Stimulated activated CD8-positive, alpha-beta memory T cell treated with anti-CD3 and anti-CD28 coated beads, Interleukin-7, amount 100 ng/mL, for 1 hour (primary cell): Measurements from ENCODE around the gene ASPDH.

ENCODE experiments used
- DNase-seq, 2 donors: peaks; one replicate each; pipeline ENCODE4 v3.0.0-alpha.2; 2020; ENCODE audit warnings: low read depth in 2 of 2

The ASPDH gene

DNA sequence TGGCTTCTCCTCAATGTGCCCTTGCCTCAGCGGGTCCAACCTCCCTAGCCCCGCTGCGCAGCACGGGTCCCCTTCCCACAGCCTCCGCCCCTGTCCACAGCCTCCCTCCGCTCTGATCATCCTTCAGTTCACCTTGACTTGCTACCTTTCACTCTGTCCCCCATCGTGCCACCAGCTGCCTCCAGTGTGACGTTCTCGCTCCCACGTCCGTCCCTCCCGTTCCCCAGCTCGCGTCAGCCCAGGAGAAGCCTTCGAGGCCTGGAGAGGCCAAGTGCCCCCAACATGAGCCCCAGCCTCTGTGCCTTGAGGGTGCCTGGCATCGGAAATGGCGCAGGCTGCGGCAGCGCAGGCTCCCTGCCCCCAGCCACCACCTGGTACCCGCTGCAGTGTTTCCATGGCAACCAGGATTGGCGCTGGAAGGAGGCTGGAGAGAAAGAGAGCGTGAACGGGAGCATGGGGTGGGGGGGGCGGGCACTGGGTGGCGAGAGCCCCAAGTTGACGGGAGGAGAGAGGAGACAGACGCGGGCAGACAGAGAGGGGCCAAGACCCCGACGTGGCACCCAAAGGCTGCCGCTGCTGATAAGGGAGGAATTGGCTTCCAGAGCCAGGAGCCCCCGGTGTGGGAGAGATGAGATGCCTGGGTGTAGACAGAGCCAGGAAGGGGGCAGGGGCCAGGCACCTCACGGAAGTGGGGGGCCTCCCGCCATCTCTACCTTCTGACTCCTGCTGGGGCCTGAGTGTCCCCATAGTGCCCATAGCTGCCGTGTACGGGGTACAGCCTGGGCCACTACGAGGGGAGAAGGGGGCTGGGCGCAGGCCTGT, 844 bp upstream of the ASPDH start:
- no peak for DNase-seq

GRCh38 chr19:50512999-50513745, 541 bp downstream of the ASPDH start:
- no peak for DNase-seq

GRCh38 chr19:50512112-50512998, 1.4 kb downstream of the ASPDH start:
- no peak for DNase-seq

DNA sequence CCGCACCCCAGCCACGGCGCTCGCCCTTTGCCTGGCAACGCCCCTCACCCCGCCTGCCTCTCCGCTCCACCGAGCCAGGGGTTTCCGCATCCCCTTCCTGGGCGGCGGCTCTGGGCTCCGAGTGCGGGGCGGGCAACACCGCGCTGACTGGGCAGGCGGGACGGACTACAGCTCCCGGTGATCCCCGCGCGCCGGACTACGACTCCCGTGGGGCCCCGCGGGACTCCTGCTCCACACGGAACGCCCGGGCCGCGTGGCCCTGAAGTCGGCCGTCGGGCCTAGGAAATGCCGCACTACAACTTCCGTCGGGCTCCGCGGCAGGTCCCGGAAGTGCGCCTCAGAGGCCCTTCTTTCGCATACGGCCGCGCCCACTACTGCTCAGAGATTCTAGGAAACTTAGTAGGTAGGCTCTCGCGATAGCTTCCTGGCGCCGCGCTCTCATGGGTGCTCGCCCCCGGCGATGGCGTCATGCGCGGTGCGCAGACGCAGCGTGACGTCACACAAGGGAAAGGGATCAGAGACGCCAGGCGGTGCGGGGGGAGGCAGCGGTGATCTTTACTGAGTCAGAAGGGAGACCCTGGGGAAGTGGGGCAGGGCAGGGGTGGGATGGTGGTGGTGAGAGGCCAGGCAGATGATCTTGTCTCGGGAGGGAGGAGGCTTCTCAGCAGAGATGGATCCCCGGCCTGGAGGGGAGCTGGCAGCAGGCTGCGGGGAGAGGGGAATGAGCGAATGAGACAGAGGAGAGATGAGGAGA, 2.5 kb downstream of the ASPDH start, which contains the start of gene JOSD2:
TSS of gene JOSD2 (minus strand) at position 123 of the 754 bp plus-strand sequence. CDS start 760 bp downstream, outside the sequence.
- DNase-seq, result peak; percentile 90 to 91

DNA sequence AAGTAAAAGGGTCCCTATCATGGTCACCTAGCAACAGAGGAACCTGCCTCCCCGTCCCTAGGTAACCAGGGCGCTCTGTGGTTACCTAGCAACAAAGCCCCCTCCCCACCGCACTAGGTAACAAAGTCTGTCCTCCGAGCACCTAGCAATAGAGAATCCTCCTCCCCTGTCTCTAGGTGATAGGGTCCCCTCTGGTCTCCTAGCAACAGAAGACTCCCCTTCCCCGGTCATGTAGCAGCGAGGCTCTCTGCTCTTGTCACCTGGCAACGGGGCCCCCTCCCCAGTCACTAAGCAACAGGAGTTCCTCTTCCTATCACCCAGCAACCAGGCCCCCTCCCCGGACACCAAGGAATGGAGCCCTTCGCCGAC, 3.0 kb downstream of the ASPDH start:
- no peak for DNase-seq

GRCh38 chr19:50510121-50510670, 3.5 kb downstream of the ASPDH start:
- DNase-seq, result no peak

DNA sequence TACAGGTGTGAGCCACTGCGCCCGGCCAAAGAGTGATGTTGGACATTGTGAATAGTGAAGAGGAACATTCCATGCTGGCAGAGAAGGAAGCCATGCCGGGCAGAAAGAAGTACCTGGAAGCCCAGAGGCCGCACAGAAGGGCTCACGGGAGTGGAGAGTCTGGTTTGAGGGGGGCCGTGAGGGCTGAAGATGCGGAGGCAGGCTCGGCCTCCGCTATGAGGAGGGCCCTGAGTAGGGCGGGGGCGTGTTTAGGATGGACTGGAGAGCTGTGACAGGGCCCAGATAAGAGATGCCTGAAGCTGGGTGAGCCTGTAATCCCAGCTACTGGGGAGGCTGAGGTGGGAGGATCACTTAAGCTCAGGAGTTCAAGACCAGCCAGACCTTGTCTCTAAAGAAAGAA, 4.3 kb downstream of the ASPDH start:
- no peak for DNase-seq

DNA sequence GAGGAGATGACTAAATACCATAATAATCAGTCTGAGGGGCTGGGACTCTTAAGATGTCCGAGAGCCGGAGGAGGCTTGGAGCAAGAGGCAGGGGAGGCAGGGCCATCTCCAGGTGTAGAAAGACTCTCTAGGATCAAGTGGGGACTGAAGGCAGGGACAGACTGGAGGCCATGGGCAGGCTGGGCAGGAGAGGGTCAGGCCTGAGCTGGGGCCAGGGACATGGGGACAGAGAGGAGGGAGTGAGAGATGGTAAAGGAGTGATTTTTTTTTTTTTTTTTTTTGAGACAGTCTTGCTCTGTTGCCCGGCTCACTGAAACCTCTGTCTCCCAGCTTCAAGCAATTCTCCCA, 4.9 kb downstream of the ASPDH start:
- no peak for DNase-seq

- DNase-seq, result no peak
These were observed 6.3 kb downstream of the ASPDH start for GRCh38 chr19:50507376-50507775.

DNA sequence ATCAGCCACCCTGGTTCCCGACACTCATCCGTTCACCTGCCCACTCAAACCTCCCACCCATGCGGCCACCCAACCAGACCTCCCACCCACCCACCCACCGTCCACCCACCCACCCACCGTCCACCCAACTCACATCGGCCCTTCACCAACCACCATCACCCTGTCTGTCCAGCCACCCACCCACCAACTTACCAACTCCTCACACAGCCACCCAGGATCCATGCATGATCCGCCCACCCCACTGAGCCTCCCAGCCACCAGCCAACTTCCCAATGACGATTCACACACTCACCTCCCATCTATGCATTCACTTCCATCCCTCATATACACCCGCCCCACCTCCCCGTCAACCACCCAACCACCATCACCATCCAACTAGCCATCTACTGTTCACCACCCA, 7.0 kb downstream of the ASPDH start:
- no peak for DNase-seq

- no peak for DNase-seq
These were observed 7.7 kb downstream of the ASPDH start for GRCh38 chr19:50505856-50506611.

DNA sequence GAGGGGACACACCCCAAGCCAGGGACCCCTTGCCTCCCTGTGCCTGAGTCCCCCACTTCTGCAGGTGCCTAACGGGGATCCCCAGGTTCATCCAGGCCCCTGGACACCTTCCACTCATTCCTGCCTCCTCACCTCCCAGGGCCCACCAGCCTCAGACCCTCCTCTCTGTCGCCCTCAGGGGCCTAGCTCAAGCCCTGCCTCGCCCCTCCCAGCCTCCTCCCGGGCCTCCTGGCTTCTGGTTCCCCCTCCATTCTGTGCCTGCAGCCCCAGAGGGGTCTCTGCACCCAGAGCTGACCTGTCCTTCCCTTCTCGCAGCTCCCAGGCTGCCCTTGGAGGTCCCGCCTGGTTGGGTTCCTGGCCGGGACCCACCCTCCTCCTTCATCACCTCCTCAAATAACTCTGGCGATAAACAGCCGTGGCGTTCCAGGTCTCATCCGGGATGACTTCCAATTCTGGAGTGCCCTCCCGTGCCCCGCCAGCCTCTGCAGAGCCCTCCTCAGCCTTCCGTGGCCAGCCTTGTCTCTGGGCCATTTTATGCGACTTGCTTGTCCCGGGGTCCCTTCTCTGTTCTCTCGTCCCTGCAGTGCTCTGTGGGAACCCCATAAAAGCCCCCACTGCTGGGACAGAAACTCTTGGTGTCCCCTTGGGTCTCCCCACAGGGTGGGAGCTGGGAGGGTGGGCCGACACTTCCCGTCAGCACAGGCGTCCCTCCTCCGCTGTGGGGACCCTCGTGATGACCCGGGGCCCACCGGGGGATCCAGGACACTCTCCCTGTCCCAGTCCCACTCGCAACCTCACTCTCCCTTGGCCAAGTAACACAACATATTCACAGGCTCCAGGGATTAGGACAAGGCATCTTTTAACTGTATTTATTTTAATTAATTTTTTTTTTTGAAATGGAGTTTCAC, 11.9 kb downstream of the ASPDH start:
- no peak for DNase-seq

DNA sequence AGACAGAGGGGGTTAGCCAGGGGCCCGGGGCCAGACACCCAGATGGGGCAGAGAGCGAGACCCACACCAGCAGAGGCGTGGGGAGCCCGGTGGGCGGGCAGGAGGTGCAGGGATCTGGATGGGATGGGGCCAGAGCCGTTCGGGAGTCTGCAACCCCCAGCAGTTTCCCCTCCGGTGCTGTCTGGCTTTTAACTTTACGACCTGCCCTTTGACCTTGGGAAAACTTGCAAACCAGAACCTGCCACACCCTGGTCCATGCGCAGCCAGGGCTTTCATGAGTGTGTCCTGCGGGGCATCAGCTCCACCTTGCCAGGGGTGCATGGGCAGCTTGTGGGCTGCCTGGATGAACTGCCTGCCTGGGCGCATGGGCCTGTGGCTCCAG, 12.5 kb downstream of the ASPDH start:
- no peak for DNase-seq

DNA sequence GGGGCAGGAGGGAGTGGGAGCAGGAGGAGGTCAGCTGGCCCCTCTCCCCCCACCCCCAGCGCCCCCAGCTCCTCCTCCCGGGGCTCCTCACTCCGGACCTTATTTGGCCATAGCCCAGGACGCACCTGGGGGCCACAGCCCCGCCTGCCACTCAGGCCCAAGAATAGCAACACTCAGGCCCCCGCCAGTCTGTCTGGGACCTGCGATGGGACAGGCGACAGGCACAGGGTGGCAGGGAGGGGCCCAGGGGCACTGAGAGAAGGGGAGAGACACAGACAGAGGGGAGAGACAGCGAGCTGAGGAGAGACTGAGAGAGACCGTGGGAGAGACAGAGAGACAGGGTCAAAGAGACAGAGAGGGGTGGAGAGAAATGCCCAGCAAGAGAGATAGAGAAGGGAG, 13.0 kb downstream of the ASPDH start:
- no peak for DNase-seq

DNA sequence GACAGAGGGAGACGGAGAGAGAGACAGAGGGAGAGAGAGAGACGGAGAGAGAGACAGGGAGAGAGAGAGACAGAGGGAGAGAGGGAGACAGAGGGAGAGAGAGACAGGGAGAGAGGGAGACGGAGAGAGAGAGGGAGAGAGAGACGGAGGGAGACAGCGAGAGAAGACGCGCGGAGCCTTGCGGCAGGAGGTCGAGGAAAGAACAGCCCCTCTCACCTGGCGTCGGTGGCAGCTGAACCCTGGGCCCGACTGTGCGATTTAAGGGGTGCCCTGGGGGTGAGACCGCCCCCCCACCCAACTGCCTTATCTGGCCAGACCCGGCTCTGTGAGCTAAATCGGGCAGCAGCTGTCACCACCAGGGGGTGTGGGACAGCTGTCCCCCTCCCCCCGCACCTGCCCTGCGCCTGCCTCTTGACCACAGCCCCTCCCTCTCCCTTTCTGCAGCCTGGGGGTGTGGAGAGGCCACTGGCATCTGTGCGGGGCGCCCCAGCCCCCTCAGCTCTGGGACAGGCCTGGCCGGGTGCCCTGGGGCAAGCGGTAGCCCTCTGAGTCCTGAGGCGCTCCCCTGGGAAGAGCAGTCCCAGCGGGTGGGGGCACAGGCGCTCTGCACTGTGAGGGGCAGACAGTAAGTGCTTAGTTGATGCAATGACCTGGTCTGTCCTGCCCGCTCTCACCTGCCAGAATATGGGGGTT, 13.5 kb downstream of the ASPDH start:
- DNase-seq, result no peak

- DNase-seq, result no peak
These were observed 15.3 kb downstream of the ASPDH start for GRCh38 chr19:50498219-50499056.

DNA sequence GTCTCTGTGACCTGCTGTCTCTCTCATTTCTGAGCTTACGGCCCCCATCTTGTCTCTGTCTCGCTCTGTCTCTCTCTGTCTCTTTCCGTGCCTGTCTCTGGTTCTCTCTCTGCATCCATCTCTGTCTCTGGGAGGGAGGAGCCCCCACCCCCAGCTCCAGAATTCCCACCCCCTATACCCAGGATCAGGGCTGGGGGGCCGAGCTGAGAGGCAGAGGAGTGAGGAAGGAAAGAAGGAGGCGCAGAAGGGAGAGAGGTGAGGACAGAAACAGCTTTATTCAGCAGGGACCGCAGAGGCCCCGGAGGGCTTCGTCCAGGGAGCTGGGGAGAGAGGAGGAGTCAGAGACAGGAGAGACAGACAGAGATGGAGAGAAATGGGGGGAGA, 16.7 kb downstream of the ASPDH start:
- no peak for DNase-seq
